GM23338 (cell line): ENCODE results near the gene DDT. TPM values are rescaled to one million over a fixed set of nuclear protein-coding genes. Genes with fewer than 3 reads are reported as not detected.

Source experiments
- ATAC-seq: fragments of 200-7000 bp; cut with Tn5 transposase; 3 replicates; pipeline ENCODE4 v1.9.1; 2020
- DNase-seq: peaks from one replicate; pipeline ENCODE4 v3.0.0-alpha.2; 2015; ENCODE audit warnings: low spot score
- H2AFZ ChIP-seq: fragments of 200-600 bp; sonication (generic); 2 replicates; pipeline ENCODE4 v1.8.0; 2016; ENCODE audit warnings: antibody characterized with exemption, mild to moderate bottlenecking, moderate library complexity
- H3F3A ChIP-seq: fragments of 200-600 bp; sonication (generic); replicated peaks from 2 replicates; pipeline ENCODE4 v1.8.0; 2017; ENCODE audit warnings: antibody characterized with exemption, mixed run types, low read depth
- H3K27ac ChIP-seq: fragments of 200-600 bp; sonication (generic); 2 replicates; pipeline ENCODE4 v1.6.1; 2016; ENCODE audit warnings: low read depth
- H3K27me3 ChIP-seq: fragments of 200-600 bp; sonication (generic); 2 replicates; pipeline ENCODE4 v1.8.0; 2016; ENCODE audit warnings: mild to moderate bottlenecking, mixed run types, moderate library complexity; ENCODE audit not compliant: insufficient read depth
- H3K36me3 ChIP-seq: fragments of 200-600 bp; sonication (generic); 2 replicates; pipeline ENCODE4 v1.8.0; 2016; ENCODE audit warnings: mild to moderate bottlenecking; ENCODE audit not compliant: insufficient read depth
- H3K4me1 ChIP-seq: fragments of 200-600 bp; sonication (generic); 2 replicates; pipeline ENCODE4 v1.8.0; 2016; ENCODE audit warnings: mild to moderate bottlenecking, moderate library complexity; ENCODE audit not compliant: insufficient read depth
- H3K4me2 ChIP-seq: fragments of 200-600 bp; sonication (generic); 2 replicates; pipeline ENCODE4 v1.7.1; 2017; ENCODE audit warnings: mixed run types
- H3K4me3 ChIP-seq: fragments of 200-600 bp; sonication (generic); 2 replicates; pipeline ENCODE4 v1.6.1; 2016; ENCODE audit warnings: mixed run types
- H3K79me2 ChIP-seq: fragments of 200-600 bp; sonication (generic); replicated peaks from 2 replicates; pipeline ENCODE4 v1.8.0; 2017; ENCODE audit warnings: mild to moderate bottlenecking; ENCODE audit not compliant: insufficient read depth
- H3K9me2 ChIP-seq: fragments of 200-600 bp; sonication (generic); 2 replicates; pipeline ENCODE4 v1.8.0; 2017; ENCODE audit not compliant: insufficient read depth
- H4K20me1 ChIP-seq: fragments of 200-600 bp; sonication (generic); replicated peaks from 2 replicates; pipeline ENCODE4 v1.8.0; 2017; ENCODE audit warnings: mild to moderate bottlenecking; ENCODE audit not compliant: insufficient read depth
- H3K27ac Mint-ChIP-seq: 2 replicates; pipeline ENCODE4 v1.8.0; 2020; ENCODE audit warnings: inconsistent platforms, mild to moderate bottlenecking, moderate library complexity, mixed read lengths
- H3K27me3 Mint-ChIP-seq: 3 replicates; pipeline ENCODE4 v1.8.0; 2022; ENCODE audit warnings: low read depth, mild to moderate bottlenecking, moderate library complexity, mixed read lengths, inconsistent platforms; ENCODE audit not compliant: insufficient read depth, poor library complexity
- H3K36me3 Mint-ChIP-seq: 3 replicates; pipeline ENCODE4 v1.8.0; 2021; ENCODE audit warnings: low read depth, mild to moderate bottlenecking, inconsistent platforms, moderate library complexity, mixed read lengths
- H3K4me1 Mint-ChIP-seq: 3 replicates; pipeline ENCODE4 v1.8.0; 2020; ENCODE audit warnings: mild to moderate bottlenecking, inconsistent platforms, mixed read lengths
- H3K4me3 Mint-ChIP-seq: 3 replicates; pipeline ENCODE4 v1.8.0; 2021; ENCODE audit warnings: moderate library complexity, mild to moderate bottlenecking, inconsistent platforms, mixed read lengths
- H3K9me3 Mint-ChIP-seq: 3 replicates; pipeline ENCODE4 v1.8.0; 2020; ENCODE audit warnings: moderate library complexity, mild to moderate bottlenecking, inconsistent platforms, mixed read lengths
- CREB1 ChIP-seq: fragments of 250-450 bp; sonication (Bioruptor Pico); IDR thresholded peaks from 2 replicates; pipeline ENCODE4 v1.5.0; 2020; ENCODE audit warnings: low read depth, mild to moderate bottlenecking, moderate library complexity
- JUNB ChIP-seq: IDR thresholded peaks from one replicate; pipeline ENCODE4 v1.6.1; 2016; ENCODE audit warnings: antibody characterized with exemption; ENCODE audit not compliant: unreplicated experiment
- POLR2AphosphoS5 ChIP-seq: IDR thresholded peaks from 2 replicates; pipeline ENCODE4 v1.6.1; 2016; ENCODE audit warnings: antibody characterized with exemption, low read depth
- STAT1 ChIP-seq: IDR thresholded peaks from one replicate; pipeline ENCODE4 v1.6.1; 2016; ENCODE audit warnings: antibody characterized with exemption; ENCODE audit not compliant: unreplicated experiment
- polyA plus RNA-seq: library from polyadenylated mRNA; unstranded; fragments of >200 nt; fragmentation: Nextera tagmentation; extraction: Ambion mirVana; gene quantifications from 2 replicates; pipeline ENCODE4 v1.2.1, GENCODE V29; 2016
- total RNA-seq: library from RNA; depleted of rRNA; stranded (reverse); fragments of >200 nt; shearing (Covaris generic); gene quantifications from 2 replicates; pipeline ENCODE4 v1.2.3, GENCODE V29; 2014
- TF ChIP-seq, protein P1 (sequence below): fragments of 250-450 bp; sonication (Bioruptor Pico); IDR thresholded peaks from 2 replicates; pipeline ENCODE4 v1.5.0; 2020; ENCODE audit warnings: mild to moderate bottlenecking, moderate library complexity
- TF ChIP-seq, protein P2 (sequence below): IDR thresholded peaks from one replicate; pipeline ENCODE4 v1.6.1; 2018; ENCODE audit warnings: antibody characterized with exemption; ENCODE audit not compliant: unreplicated experiment

The DDT gene
- total and polyA plus RNA-seq, 2 experiments from 2014 or later: 150 to 232 TPM

DNA sequence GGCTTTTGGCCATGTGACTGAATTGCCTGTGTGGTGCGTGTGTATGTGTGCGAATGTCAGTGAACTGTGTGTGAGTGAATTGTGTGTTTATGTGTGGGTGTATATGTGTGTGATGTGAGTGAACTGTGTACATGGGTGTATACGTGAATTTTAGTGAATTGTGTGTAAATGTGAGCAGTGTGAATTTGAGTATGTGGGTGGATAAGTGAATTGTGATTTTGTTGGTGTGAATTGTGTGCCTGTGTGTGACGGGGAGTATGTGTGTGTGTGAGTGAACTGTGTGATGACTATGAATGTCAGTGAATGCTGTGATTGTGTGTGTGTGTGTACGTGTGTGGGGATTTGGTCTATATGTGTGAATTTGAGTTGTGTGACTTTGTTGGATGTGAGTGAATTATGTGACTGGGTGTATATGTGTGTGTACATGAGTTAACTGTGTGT, 4.0 kb downstream of the DDT start (continued):
- TF ChIP-seq, protein P1, sequence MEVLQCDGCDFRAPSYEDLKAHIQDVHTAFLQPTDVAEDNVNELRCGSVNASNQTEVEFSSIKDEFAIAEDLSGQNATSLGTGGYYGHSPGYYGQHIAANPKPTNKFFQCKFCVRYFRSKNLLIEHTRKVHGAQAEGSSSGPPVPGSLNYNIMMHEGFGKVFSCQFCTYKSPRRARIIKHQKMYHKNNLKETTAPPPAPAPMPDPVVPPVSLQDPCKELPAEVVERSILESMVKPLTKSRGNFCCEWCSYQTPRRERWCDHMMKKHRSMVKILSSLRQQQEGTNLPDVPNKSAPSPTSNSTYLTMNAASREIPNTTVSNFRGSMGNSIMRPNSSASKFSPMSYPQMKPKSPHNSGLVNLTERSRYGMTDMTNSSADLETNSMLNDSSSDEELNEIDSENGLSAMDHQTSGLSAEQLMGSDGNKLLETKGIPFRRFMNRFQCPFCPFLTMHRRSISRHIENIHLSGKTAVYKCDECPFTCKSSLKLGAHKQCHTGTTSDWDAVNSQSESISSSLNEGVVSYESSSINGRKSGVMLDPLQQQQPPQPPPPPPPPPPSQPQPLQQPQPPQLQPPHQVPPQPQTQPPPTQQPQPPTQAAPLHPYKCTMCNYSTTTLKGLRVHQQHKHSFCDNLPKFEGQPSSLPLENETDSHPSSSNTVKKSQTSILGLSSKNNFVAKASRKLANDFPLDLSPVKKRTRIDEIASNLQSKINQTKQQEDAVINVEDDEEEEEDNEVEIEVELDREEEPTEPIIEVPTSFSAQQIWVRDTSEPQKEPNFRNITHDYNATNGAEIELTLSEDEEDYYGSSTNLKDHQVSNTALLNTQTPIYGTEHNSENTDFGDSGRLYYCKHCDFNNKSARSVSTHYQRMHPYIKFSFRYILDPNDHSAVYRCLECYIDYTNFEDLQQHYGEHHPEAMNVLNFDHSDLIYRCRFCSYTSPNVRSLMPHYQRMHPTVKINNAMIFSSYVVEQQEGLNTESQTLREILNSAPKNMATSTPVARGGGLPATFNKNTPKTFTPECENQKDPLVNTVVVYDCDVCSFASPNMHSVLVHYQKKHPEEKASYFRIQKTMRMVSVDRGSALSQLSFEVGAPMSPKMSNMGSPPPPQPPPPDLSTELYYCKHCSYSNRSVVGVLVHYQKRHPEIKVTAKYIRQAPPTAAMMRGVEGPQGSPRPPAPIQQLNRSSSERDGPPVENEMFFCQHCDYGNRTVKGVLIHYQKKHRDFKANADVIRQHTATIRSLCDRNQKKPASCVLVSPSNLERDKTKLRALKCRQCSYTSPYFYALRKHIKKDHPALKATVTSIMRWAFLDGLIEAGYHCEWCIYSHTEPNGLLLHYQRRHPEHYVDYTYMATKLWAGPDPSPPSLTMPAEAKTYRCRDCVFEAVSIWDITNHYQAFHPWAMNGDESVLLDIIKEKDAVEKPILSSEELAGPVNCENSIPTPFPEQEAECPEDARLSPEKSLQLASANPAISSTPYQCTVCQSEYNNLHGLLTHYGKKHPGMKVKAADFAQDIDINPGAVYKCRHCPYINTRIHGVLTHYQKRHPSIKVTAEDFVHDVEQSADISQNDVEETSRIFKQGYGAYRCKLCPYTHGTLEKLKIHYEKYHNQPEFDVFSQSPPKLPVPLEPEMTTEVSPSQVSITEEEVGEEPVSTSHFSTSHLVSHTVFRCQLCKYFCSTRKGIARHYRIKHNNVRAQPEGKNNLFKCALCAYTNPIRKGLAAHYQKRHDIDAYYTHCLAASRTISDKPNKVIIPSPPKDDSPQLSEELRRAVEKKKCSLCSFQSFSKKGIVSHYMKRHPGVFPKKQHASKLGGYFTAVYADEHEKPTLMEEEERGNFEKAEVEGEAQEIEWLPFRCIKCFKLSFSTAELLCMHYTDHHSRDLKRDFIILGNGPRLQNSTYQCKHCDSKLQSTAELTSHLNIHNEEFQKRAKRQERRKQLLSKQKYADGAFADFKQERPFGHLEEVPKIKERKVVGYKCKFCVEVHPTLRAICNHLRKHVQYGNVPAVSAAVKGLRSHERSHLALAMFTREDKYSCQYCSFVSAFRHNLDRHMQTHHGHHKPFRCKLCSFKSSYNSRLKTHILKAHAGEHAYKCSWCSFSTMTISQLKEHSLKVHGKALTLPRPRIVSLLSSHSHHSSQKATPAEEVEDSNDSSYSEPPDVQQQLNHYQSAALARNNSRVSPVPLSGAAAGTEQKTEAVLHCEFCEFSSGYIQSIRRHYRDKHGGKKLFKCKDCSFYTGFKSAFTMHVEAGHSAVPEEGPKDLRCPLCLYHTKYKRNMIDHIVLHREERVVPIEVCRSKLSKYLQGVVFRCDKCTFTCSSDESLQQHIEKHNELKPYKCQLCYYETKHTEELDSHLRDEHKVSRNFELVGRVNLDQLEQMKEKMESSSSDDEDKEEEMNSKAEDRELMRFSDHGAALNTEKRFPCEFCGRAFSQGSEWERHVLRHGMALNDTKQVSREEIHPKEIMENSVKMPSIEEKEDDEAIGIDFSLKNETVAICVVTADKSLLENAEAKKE (CRISPR knock-in tag): no peak
- TF ChIP-seq CREB1 (CRISPR knock-in tag) (no peak), JUNB (no peak)

DNA sequence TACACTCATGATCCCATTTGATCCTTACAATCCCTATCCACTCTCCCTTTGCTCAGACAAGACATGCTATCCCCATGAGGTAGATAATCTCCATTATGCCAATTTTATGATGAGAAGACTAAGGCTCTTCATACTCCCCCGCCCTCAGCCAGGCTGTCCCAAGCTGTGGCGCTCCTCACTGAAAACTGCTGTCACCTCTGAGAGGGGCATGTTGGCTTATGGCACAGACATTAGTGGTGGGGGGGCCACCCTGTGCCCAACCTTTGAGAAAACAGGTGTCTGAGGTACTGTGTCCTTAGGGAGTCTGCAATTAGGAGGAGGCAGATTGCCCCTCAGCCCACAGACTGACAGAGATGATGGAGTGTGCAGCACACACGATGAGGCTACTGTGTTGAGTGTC, 5.2 kb downstream of the DDT start:
- no peak overlapping the region for H3K4me2 ChIP-seq
- Mint-ChIP-seq H3K9me3 (no peaks in the 10 kb centered on the region; the same call in 2 of the 3 replicates), H3K4me3 (peak overlapping the region; percentile 25; the same call in 1 of the 3 replicates), H3K36me3 (peaks cover 30% of the 10 kb centered on the region), H3K27ac (no peak overlapping the region), H3K4me1 (no peaks in the 10 kb centered on the region), H3K27me3 (peaks cover 2% of the 10 kb centered on the region)
- no peak overlapping the region for H3K4me3 ChIP-seq
- H3F3A ChIP-seq: 0 out of 2 replicates have a peak, but pooled peaks cover 5% of the 10 kb centered on the region
- no peaks in the 10 kb centered on the region for H3K9me2 ChIP-seq
- H3K27ac ChIP-seq: no peak overlapping the region
- H4K20me1 ChIP-seq: no peaks in the 10 kb centered on the region; the same call in 1 of the 2 replicates
- DNase-seq: no peak
- no peaks in the 10 kb centered on the region for H3K36me3 ChIP-seq
- peaks cover 5% of the 10 kb centered on the region; the same call in 1 of the 2 replicates for H3K79me2 ChIP-seq
- H3K4me1 ChIP-seq: no peaks in the 10 kb centered on the region
- ATAC-seq: no peak
- H3K27me3 ChIP-seq: no peaks in the 10 kb centered on the region
- no peak overlapping the region for H2AFZ ChIP-seq
- TF ChIP-seq, protein P2, sequence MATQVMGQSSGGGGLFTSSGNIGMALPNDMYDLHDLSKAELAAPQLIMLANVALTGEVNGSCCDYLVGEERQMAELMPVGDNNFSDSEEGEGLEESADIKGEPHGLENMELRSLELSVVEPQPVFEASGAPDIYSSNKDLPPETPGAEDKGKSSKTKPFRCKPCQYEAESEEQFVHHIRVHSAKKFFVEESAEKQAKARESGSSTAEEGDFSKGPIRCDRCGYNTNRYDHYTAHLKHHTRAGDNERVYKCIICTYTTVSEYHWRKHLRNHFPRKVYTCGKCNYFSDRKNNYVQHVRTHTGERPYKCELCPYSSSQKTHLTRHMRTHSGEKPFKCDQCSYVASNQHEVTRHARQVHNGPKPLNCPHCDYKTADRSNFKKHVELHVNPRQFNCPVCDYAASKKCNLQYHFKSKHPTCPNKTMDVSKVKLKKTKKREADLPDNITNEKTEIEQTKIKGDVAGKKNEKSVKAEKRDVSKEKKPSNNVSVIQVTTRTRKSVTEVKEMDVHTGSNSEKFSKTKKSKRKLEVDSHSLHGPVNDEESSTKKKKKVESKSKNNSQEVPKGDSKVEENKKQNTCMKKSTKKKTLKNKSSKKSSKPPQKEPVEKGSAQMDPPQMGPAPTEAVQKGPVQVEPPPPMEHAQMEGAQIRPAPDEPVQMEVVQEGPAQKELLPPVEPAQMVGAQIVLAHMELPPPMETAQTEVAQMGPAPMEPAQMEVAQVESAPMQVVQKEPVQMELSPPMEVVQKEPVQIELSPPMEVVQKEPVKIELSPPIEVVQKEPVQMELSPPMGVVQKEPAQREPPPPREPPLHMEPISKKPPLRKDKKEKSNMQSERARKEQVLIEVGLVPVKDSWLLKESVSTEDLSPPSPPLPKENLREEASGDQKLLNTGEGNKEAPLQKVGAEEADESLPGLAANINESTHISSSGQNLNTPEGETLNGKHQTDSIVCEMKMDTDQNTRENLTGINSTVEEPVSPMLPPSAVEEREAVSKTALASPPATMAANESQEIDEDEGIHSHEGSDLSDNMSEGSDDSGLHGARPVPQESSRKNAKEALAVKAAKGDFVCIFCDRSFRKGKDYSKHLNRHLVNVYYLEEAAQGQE: no peak
- TF ChIP-seq POLR2AphosphoS5 (no peak), STAT1 (no peak)
- TF ChIP-seq, protein P1 (CRISPR knock-in tag): no peak
